ENCODE results near the gene PPT2.
A peak's percentile ranks its signal among the peaks of the same experiment; 100 is the strongest.

Gene PPT2

GRCh38 chr6:32153564-32154513 lies at the start of gene PPT2:
PPT2 (plus strand) TSS chr6:32154141; CDS start chr6:32154595, 454 bp downstream.
- DNase-seq (ENCODE audit: low spot score) = peak; percentile 94

- DNase-seq (ENCODE audit: low spot score) = no peak
Measured at GRCh38 chr6:32105433-32105832, 48.5 kb upstream of the PPT2 start.

GRCh38 chr6:32107406-32107805 lies 46.5 kb upstream of the PPT2 start:
- DNase-seq (ENCODE audit: low spot score) = peak; percentile 58

GRCh38 chr6:32108094-32108627 lies 45.8 kb upstream of the PPT2 start:
- peak; percentile 78 for DNase-seq (ENCODE audit: low spot score)

- DNase-seq (ENCODE audit: low spot score) = no peak
Measured at GRCh38 chr6:32108727-32109113, 45.2 kb upstream of the PPT2 start.

GRCh38 chr6:32109114-32109764 lies 44.7 kb upstream of the PPT2 start, which contains the start of gene TNXB:
TNXB (minus strand) TSS chr6:32109338; CDS start chr6:32098198, 11,140 bp downstream.
- no peak for DNase-seq (ENCODE audit: low spot score)

GRCh38 chr6:32109765-32110160 lies 44.2 kb upstream of the PPT2 start:
- DNase-seq (ENCODE audit: low spot score) = no peak

- no peak for DNase-seq (ENCODE audit: low spot score)
Measured at GRCh38 chr6:32110632-32111031, 43.3 kb upstream of the PPT2 start.

- DNase-seq (ENCODE audit: low spot score) = no peak
Measured at GRCh38 chr6:32111424-32112066, 42.4 kb upstream of the PPT2 start.

GRCh38 chr6:32112431-32112980 lies 41.4 kb upstream of the PPT2 start:
- DNase-seq (ENCODE audit: low spot score) = no peak

GRCh38 chr6:32113386-32114352 lies 40.3 kb upstream of the PPT2 start:
- peak; percentile 94 for DNase-seq (ENCODE audit: low spot score)

- DNase-seq (ENCODE audit: low spot score) = peak; percentile 82
Measured at GRCh38 chr6:32114796-32115195, 39.1 kb upstream of the PPT2 start.

- DNase-seq (ENCODE audit: low spot score) = no peak
Measured at GRCh38 chr6:32115623-32116022, 38.3 kb upstream of the PPT2 start.

GRCh38 chr6:32116674-32117073 lies 37.3 kb upstream of the PPT2 start:
- DNase-seq (ENCODE audit: low spot score) = no peak

- no peak for DNase-seq (ENCODE audit: low spot score)
Measured at GRCh38 chr6:32117461-32117860, 36.5 kb upstream of the PPT2 start.

- peak; percentile 90 for DNase-seq (ENCODE audit: low spot score)
Measured at GRCh38 chr6:32118782-32119628, 34.9 kb upstream of the PPT2 start.

GRCh38 chr6:32120573-32121059 lies 33.3 kb upstream of the PPT2 start:
- no peak for DNase-seq (ENCODE audit: low spot score)

- DNase-seq (ENCODE audit: low spot score) = no peak
Measured at GRCh38 chr6:32123681-32124080, 30.3 kb upstream of the PPT2 start.

GRCh38 chr6:32126880-32127279 lies 27.1 kb upstream of the PPT2 start:
- DNase-seq (ENCODE audit: low spot score) = no peak

- DNase-seq (ENCODE audit: low spot score) = no peak
Measured at GRCh38 chr6:32127409-32127716, 26.6 kb upstream of the PPT2 start.

Measured in GM03348 (cell line).